BLaER1 treated with 17β-estradiol and CSF1 and Interleukin-3, amounts not matched to agents 10 nM and 100 nM (cell line): ENCODE measurements around the gene RXYLT1.

Experiments
- H3K27ac ChIP-seq, 11 experiments: shearing (Covaris generic); formaldehyde crosslinking; 2 replicates each; pipeline ENCODE4 v1.8.1; 2022
- H3K27me3 ChIP-seq, 11 experiments: shearing (Covaris generic); formaldehyde crosslinking; 2 replicates each; pipeline ENCODE4 v1.8.1; 2022
- H3K36me3 ChIP-seq, 11 experiments: shearing (Covaris generic); formaldehyde crosslinking; 2 replicates each; pipeline ENCODE4 v1.8.1; 2022
- H3K4me1 ChIP-seq, 10 experiments: shearing (Covaris generic); formaldehyde crosslinking; 2 replicates each; pipeline ENCODE4 v1.8.1; 2022
- H3K4me2 ChIP-seq, 11 experiments: shearing (Covaris generic); formaldehyde crosslinking; 2 replicates each; pipeline ENCODE4 v1.8.1; 2022
- H3K4me3 ChIP-seq, 10 experiments: shearing (Covaris generic); formaldehyde crosslinking; 2 replicates each; pipeline ENCODE4 v1.8.1; 2022
- H3K9ac ChIP-seq, 11 experiments: shearing (Covaris generic); formaldehyde crosslinking; 2 replicates each; pipeline ENCODE4 v1.8.1; 2022
- H3K9me3 ChIP-seq, 11 experiments: shearing (Covaris generic); formaldehyde crosslinking; replicated peaks in 1 of 11; 2 replicates each; pipeline ENCODE4 v1.8.1; 2022
- H4K20me1 ChIP-seq, 11 experiments: shearing (Covaris generic); formaldehyde crosslinking; 2 replicates each; pipeline ENCODE4 v1.8.1; 2022
- Cebpa-rat ChIP-seq, 11 experiments: shearing (Covaris generic); IDR thresholded peaks; 2 replicates each; pipeline ENCODE4 v1.8.1; 2022

The RXYLT1 gene

GRCh38 chr12:63752283-63752682 is 27.4 kb upstream of the RXYLT1 start:
- Histone ChIP-seq H3K4me3 (no peak overlapping the region), H3K27me3 (no peaks in the 10 kb centered on the region), H4K20me1 (no peaks in the 10 kb centered on the region), H3K36me3 (no peaks in the 10 kb centered on the region), H3K4me2 (peak overlapping the region in 9 of 11 experiments; percentile 39 to 71 (median 55); a peak in 16 of 22 replicates), H3K9me3 (no peaks in the 10 kb centered on the region), H3K9ac (no peak overlapping the region), H3K27ac (peak overlapping the region in 3 of 11 experiments; percentile 0 to 34 (median 30); a peak in 3 of 22 replicates), H3K4me1 (peaks cover 0 to 13% (median 10%) of the 10 kb centered on the region in 10 experiments; a peak in 17 of 20 replicates)
- no peak for TF ChIP-seq Cebpa-rat (IDR thresholded peaks at IDR 0.05)

DNA sequence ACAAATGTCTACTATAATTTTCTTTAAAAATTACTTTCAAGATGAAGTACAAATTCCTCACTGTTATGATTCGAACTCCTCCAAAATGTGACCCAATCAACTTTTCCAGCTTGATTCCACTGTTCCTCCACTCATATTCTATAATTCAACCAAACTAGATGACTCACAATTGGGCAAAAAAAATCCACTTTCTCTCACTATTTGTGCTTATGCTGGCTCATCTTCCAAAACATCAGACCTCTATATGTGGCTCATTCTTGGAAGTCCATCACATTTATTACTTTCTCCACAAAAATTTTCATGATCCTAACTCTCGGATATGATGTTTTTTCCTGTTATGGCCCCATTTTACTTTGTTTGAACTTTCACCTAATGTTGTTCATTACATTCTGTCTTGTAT is 26.9 kb upstream of the RXYLT1 start:
- TF ChIP-seq Cebpa-rat (IDR thresholded peaks at IDR 0.05) = no peak
- H3K4me1 ChIP-seq = peaks cover 0 to 13% (median 10%) of the 10 kb centered on the region in 10 experiments; a peak in 17 of 20 replicates
- H3K9me3 ChIP-seq = no peaks in the 10 kb centered on the region
- H3K4me2 ChIP-seq = peak overlapping the region in 9 of 11 experiments; percentile 39 to 71 (median 55); a peak in 16 of 22 replicates
- no peaks in the 10 kb centered on the region for H3K36me3 ChIP-seq
- no peak overlapping the region for H3K4me3 ChIP-seq
- no peaks in the 10 kb centered on the region for H3K27me3 ChIP-seq
- no peaks in the 10 kb centered on the region for H4K20me1 ChIP-seq
- H3K27ac ChIP-seq = peak overlapping the region in 3 of 11 experiments; percentile 0 to 34 (median 30); a peak in 3 of 22 replicates
- H3K9ac ChIP-seq = no peak overlapping the region

DNA sequence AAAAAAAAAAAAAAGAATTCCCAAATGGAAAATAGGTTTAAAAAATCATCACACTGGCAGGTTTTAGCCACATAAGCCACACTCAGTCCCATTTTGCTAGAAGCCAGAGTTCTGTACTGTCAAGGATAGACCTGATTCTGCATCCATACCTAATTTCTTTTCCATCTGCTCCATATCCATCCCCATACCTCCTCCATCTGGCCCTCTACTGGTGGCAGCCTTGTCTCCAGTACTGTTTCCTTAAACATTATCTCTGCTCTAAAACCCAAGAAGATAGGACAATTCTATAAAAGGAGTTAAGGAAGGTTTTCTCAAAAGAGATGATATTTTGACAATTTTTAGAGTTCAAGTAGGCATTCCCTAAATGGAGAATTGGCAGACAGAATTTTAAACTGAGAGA is 26.0 kb upstream of the RXYLT1 start:
- Histone ChIP-seq H3K27me3 (no peaks in the 10 kb centered on the region), H4K20me1 (no peaks in the 10 kb centered on the region), H3K4me1 (peaks cover 0 to 13% (median 10%) of the 10 kb centered on the region in 10 experiments; a peak in 17 of 20 replicates), H3K27ac (no peak overlapping the region), H3K4me3 (no peak overlapping the region), H3K9ac (no peak overlapping the region), H3K4me2 (no peak overlapping the region), H3K36me3 (no peaks in the 10 kb centered on the region), H3K9me3 (no peaks in the 10 kb centered on the region)
- no peak for TF ChIP-seq Cebpa-rat (IDR thresholded peaks at IDR 0.05)

- TF ChIP-seq Cebpa-rat (IDR thresholded peaks at IDR 0.05) = no peak
- Histone ChIP-seq H3K4me1 (no peaks in the 10 kb centered on the region), H3K27ac (no peak overlapping the region), H3K9ac (no peak overlapping the region), H3K4me3 (no peak overlapping the region), H3K9me3 (peaks cover 0 to 9% (median 4%) of the 10 kb centered on the region in 11 experiments; a peak in 11 of 22 replicates), H3K27me3 (no peaks in the 10 kb centered on the region), H3K4me2 (no peak overlapping the region), H4K20me1 (no peaks in the 10 kb centered on the region), H3K36me3 (no peaks in the 10 kb centered on the region)
Measured at GRCh38 chr12:63764481-63764880, 15.2 kb upstream of the RXYLT1 start.

DNA sequence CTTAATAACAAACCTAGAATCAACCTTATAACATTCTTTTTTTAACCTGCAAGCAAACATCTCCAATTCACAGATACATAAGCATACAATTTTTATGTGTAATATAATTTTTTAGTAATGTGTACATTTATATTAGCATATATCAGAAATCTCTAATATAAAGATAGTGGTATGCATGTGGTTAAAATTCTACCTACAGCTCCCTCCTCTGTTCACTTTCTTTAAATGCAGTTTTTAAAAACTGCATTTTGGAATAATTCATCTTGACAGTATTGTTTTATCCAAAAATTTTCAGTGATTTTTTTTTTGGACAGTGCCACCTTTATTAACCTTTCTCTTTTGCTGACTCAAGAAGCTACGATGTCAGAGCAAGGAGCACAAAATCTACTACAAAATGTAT is 13.2 kb upstream of the RXYLT1 start:
- Histone ChIP-seq H3K9ac (no peak overlapping the region), H3K27me3 (no peaks in the 10 kb centered on the region), H3K4me2 (no peak overlapping the region), H3K4me3 (no peak overlapping the region), H4K20me1 (no peaks in the 10 kb centered on the region), H3K27ac (no peak overlapping the region), H3K36me3 (no peaks in the 10 kb centered on the region), H3K9me3 (peaks cover 11 to 25% (median 20%) of the 10 kb centered on the region in 11 experiments), H3K4me1 (no peaks in the 10 kb centered on the region)
- TF ChIP-seq Cebpa-rat (IDR thresholded peaks at IDR 0.05) = no peak

DNA sequence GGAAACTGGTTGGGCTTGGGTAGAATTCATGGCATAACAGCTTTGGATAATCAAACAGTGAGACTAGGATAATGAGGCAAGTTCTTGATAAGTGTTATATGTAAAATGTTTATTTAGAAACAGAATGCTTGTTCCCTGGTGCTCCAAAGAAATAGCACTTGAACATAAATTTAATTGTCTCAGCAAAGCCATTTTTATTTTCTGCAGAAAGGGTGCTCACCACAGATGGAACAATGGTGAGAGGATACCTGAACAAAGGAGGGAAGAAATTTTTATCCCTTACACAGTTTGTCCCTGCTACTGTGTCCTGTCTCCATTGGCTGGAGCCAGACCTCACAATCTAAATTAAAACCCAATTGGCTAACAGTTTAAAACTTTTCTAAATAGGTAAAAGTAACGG is 9.3 kb upstream of the RXYLT1 start:
- Histone ChIP-seq H3K36me3 (no peaks in the 10 kb centered on the region), H3K9me3 (peaks cover 15 to 25% (median 20%) of the 10 kb centered on the region in 11 experiments), H3K27ac (no peak overlapping the region), H3K4me2 (no peak overlapping the region), H3K9ac (no peak overlapping the region), H3K4me1 (no peaks in the 10 kb centered on the region), H3K4me3 (no peak overlapping the region), H3K27me3 (no peaks in the 10 kb centered on the region), H4K20me1 (no peaks in the 10 kb centered on the region)
- TF ChIP-seq Cebpa-rat (IDR thresholded peaks at IDR 0.05) = no peak

GRCh38 chr12:63777340-63777739 is 2.4 kb upstream of the RXYLT1 start:
- Histone ChIP-seq H3K27me3 (no peaks in the 10 kb centered on the region), H3K9me3 (0 out of 22 replicates have a peak, but pooled peaks cover 0 to under 1% (median 0%) of the 10 kb centered on the region in 11 experiments), H4K20me1 (no peaks in the 10 kb centered on the region), H3K4me3 (no peak overlapping the region), H3K9ac (no peak overlapping the region), H3K27ac (no peak overlapping the region), H3K36me3 (peaks cover under 1 to 11% (median 4%) of the 10 kb centered on the region in 11 experiments; a peak in 13 of 22 replicates), H3K4me1 (peaks cover 0 to 29% (median 12%) of the 10 kb centered on the region in 10 experiments; a peak in 18 of 20 replicates), H3K4me2 (peak overlapping the region in 3 of 11 experiments; percentile 7 to 36 (median 27); a peak in 4 of 22 replicates)
- TF ChIP-seq Cebpa-rat (IDR thresholded peaks at IDR 0.05) = no peak

DNA sequence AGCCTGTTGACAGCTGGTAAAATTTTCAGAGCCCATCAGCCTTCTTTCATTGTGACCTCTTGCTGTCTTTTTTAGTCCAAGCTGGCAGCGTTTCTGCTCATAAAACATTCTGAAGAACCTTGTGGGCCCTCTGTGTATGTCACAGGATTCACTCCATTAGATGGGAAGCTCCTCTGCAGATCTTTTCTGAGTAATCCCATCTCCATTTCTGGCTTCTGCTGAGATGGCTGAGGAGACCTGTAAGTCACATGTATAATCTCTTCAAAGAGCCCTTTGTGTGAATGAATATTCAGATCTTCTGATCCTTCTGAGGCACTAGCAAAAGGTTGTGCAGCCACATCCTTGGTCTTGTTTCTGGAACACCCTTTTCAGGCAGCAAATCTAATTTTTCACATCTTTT is 2.8 kb downstream of the RXYLT1 start:
- no peak overlapping the region for H3K4me3 ChIP-seq
- H3K27ac ChIP-seq = no peak overlapping the region
- TF ChIP-seq Cebpa-rat (IDR thresholded peaks at IDR 0.05) = no peak

GRCh38 chr12:63787306-63787705 is 7.6 kb downstream of the RXYLT1 start:
- H3K27ac ChIP-seq = no peak overlapping the region
- peaks cover 67 to 97% (median 78%) of the 10 kb centered on the region in 11 experiments for H3K36me3 ChIP-seq
- no peaks in the 10 kb centered on the region for H3K4me1 ChIP-seq
- no peak for TF ChIP-seq Cebpa-rat (IDR thresholded peaks at IDR 0.05)
- no peaks in the 10 kb centered on the region; a peak in 1 of 22 replicates for H4K20me1 ChIP-seq
- H3K9me3 ChIP-seq = no peaks in the 10 kb centered on the region
- H3K4me3 ChIP-seq = no peak overlapping the region
- H3K9ac ChIP-seq = no peak overlapping the region
- H3K4me2 ChIP-seq = no peak overlapping the region
- no peaks in the 10 kb centered on the region for H3K27me3 ChIP-seq

More for the DNA sequence above, 2.8 kb downstream of the RXYLT1 start:
- H3K36me3 ChIP-seq = peaks cover 33 to 58% (median 45%) of the 10 kb centered on the region in 11 experiments; a peak in 21 of 22 replicates
- H3K9ac ChIP-seq = no peak overlapping the region
- peaks cover 0 to 24% (median 12%) of the 10 kb centered on the region in 10 experiments; a peak in 18 of 20 replicates for H3K4me1 ChIP-seq
- H3K9me3 ChIP-seq = no peaks in the 10 kb centered on the region
- no peaks in the 10 kb centered on the region for H4K20me1 ChIP-seq
- H3K27me3 ChIP-seq = no peaks in the 10 kb centered on the region
- no peak overlapping the region for H3K4me2 ChIP-seq

DNA sequence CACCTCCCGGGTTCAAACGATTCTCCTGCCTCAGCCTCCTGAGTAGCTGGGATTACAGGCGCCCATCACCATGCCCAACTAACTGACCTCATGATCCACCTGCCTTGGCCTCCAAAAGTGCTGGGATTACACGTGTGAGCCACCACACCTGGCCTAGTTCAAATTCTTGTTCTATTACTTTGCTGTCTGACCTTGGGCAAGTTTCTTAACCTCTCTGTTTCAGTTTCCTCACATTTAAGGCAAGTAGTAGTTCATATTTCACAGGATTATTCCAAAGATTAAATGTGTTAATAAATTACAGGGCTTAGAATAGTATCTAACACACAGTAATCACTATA is 10.9 kb downstream of the RXYLT1 start:
- H3K27me3 ChIP-seq = no peaks in the 10 kb centered on the region
- H3K4me1 ChIP-seq = no peaks in the 10 kb centered on the region
- H4K20me1 ChIP-seq = no peaks in the 10 kb centered on the region; a peak in 1 of 22 replicates
- H3K27ac ChIP-seq = no peak overlapping the region
- TF ChIP-seq Cebpa-rat (IDR thresholded peaks at IDR 0.05) = no peak
- H3K9ac ChIP-seq = no peak overlapping the region
- H3K9me3 ChIP-seq = no peaks in the 10 kb centered on the region
- peaks cover 47 to 83% (median 56%) of the 10 kb centered on the region in 11 experiments; a peak in 21 of 22 replicates for H3K36me3 ChIP-seq
- H3K4me3 ChIP-seq = no peak overlapping the region
- no peak overlapping the region for H3K4me2 ChIP-seq
